ENCODE measurements around the gene RALGPS1.

The RALGPS1 gene

DNA sequence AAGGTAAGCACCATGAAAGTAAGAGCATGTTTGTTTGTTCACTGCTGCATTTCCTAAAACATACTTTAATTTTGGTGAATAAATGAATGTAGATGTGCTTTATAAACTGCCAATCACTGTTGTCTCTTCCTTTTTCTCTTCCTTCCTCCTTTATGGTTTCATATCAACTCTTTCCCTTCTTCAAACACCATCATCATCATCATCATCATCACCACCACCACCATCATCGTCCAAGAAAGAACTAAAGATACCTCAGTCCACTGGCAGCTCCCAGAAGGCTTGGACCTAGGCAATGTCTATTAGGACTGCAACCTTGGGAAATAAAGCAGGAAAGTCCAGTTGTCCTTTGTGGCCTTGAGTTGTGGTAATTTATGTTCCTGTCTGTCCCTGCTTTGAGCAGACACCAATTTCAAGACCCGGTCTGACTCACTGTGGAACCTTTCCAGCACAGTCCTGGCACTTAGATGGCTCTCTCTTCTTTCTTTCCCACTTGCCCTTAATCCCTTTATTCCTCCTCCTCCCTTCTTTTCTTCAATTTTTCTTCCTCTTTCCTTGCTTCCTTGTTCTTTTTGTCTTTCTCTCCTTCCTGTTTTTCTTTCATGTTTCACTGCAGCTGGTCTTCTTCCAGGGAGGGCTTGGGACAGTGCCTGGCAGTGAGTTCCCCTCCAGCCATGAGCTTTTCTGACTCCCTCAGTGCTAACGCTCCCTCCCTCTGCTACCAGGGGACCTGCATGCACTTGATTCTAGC lies 108.5 kb downstream of the RALGPS1 start:
- no peak for DNase-seq

DNA sequence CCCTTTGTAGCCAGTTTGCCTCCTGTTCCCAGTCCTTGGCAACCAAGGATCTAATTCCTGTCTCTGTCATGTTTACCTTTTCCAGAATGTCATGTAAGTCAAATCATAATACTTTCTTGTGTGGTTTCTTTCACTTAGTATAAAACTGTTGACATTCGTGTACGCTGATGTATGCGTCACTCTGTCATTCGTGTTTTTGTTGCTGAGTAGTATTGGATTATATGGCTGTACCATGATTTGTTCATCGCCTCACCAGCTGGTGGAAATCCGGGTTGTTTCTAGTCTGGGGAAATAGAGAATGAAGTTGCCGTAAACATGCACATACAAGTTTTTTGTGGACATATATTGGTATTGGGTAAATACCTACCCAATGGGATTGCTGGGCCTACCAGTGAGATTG lies 110.5 kb downstream of the RALGPS1 start:
- DNase-seq: no peak

DNA sequence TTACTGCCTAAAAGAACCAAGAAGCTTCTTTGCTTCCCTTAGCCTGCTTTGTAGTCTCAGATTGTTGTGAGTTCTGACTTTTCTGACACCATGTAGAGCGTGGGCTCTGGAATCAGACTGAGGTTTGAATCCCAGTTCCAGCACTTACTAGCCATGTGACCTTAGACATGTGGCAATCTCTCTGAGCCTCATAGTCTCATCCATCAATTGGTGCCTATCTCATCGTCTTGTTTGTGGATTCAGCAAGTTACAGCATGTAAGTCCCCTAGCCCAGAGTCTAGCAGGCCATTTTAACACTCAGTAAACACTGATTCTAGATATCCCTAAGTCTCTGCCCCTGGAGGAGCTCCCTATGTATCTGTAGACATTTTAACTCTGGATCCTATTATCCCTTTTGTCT lies 113.1 kb downstream of the RALGPS1 start:
- DNase-seq: no peak

DNA sequence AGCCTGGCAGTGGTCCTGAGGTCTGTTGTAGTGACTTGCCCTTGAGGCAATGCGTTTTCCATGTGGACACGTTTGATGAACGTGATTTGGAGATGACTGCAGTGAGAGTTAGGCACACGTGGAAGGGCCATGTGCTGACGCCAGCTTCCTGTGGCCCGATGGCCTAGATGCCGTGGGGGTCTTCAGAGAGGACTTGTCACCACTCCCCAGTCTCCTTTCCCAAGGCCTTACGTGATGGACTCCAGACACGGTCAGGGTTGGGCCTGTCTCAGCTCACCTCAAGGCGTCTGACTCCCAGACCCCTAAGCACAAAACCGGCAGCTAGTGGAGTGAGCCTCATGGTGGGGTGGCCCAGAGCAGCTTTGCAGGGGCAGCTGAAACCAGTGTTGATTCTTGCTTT lies 115.0 kb downstream of the RALGPS1 start:
- DNase-seq: no peak

DNA sequence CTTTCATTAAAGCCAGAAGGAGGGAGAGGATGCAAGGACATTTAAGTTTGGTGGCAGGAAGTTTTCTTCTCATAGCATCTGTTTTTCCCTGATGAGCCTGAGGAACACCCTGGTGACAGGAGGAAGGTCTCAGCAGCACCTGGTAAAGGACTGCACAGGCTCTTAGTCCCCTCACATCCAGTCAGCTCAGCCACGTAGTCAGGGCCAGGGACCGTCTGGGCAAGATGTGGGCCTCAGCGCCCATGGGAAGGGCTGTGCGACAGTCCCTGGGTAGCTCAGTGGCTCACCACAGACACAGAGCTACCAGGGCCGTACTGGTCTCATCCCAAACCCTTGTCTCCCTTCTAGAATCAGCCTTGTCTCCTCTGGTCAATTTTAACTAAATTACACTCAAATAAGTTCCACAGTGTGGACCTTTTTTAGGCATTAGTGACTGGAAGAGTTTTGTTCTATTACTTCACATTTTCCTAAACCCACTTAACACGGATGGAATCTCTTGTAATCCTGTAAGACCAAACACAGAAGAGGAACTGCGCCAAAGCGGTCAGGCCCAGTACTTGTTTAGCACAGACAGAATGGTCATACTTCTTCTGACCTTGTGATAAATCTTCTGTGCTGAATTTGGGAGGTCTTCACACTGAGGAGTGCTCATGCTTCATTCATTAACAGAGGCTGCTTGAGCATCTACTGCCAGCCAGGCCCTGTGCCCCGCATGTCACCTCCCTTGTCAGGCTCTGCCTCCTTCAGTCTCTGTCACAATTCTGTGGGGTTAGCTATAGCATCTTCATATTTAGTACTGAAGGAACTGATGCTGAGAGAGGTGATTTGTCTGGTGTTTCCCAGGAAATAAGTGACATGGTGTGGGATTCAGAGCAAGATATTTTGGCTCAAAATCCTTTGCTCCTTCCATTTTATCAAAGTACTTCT lies 116.5 kb downstream of the RALGPS1 start:
- DNase-seq: no peak

DNA sequence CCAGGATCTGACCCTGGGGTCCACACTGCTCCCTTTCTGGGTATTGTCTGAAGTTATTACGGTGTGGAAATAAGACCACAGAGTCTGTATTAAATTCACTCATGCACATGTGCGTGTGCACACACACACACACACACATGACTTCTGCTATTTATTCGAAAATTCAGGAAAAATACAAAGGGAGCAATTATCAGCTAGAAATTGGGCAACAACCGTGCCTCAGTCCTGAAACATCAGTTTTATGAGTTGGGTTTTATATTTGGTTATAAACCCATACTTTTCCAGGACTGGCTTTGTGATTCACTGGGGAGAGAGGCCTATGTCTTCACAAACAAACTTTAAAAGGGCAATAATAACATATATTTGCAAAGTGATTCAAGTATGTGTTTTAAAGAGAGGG lies 117.7 kb downstream of the RALGPS1 start:
- DNase-seq: no peak

DNA sequence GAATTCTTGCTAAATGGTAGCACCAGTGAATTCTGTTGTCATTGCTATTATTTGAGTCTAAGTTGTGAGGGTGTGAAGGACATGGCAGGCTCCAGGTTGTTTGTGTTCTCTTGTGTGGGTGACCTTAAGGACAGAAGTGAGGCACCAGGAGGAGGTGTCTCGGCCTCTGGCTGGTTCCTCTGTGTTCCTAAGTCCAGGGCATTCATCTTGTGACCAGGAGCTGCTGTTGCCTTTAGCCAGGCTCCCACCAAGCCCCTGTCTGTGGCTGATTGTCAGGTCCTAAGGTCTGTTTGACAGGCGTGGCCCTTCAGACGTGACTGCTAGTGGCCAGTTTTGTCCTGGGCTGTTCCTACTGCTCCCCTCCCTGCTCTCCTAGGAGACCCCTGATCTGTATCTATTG lies 118.5 kb downstream of the RALGPS1 start:
- no peak for DNase-seq

DNA sequence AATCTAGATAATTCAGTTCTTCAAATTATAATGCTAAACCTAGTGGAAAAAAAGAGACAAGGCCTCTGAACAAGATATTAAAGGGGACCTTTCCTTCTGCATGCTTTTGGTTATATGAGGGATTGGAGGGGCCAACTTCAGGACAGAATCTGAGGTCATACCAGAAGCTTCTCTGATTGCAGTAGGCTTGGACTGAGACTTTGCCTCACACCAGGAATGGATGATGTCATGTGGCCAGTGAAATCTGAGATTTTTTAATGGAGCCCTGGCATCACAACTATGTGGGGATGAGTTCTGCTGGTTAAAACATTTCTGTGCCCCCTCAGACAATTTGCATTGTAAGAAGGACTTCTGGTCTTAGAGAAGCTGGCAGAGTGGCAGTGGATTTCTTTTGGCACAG lies 119.2 kb downstream of the RALGPS1 start:
- DNase-seq: peak; percentile 36

DNA sequence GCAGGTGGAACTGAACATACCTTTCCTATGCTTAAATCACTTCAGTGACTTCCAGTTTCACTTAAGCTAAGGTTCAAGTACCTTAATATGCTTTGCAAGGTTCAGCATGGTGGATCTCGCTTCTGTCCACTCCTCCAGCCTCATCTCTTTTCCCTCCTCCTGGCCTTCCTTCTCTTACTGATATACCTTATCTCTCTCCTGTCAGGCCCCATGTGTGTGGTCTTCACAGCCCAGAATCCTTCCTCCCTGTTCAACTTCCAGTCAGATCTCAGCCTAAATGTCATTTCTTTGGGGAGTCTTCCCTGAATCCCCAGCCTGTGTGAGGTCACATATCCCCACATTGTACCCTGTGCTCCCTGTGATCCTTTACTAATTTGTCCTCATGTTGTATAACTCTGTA lies 120.1 kb downstream of the RALGPS1 start:
- DNase-seq: no peak

DNA sequence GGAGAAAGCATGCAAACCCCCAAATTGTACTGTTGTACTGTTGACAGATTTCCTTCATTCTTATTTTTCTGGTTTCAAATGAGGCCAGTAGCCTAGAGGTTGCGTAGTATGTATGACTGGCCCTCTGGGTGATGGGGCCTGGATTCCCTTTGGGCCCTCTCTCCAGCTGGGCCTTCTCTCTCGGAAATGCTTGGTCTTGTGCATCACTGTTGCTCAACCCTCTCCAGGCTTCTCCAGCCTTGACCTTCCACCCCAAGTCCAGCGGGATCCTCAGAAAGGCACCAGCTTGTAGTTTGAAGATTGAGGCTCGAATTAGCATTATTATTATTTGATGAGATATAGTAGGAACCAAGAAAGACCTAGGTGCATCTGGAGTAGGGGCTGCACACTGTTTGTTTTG lies 120.8 kb downstream of the RALGPS1 start:
- DNase-seq: no peak

DNA sequence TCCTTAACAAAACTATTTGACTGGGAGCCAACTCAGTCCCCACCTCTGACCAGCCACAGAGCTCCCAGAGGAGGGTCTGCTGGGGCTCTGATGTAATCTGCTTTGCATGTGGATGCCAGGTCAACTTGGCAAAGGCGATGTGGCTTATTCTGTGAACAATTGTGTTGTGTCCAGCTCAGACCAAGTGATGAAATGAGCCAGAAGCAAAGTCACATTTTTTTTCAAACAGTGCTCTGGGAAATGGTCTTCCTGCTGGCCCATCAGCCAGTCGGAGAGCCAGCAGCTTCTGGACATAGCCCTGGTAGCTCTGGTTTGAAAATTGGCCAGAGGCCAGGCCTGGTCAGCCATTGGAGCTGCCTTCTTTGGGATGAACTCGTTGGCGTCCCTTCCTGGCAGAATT lies 121.4 kb downstream of the RALGPS1 start:
- DNase-seq: no peak

DNA sequence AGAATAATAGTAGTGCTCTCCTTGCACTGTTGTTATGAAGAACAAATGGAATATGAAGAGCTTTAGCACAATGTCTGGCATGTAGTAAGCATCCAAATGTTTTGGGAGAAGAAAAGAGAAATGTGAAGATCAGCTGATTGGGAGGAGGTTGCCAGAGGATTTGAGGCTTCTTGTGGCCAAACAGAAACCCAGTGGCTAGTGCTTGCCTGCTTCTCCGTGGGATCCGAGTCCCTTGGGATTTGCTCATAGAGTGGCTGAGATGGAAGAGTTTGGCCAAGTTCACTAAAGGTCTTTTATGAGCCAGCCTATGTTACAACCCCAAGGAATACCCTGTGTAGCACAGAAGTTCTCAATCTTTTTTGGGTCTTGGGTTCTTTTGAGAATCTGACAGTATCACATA lies 121.9 kb downstream of the RALGPS1 start:
- no peak for DNase-seq

DNA sequence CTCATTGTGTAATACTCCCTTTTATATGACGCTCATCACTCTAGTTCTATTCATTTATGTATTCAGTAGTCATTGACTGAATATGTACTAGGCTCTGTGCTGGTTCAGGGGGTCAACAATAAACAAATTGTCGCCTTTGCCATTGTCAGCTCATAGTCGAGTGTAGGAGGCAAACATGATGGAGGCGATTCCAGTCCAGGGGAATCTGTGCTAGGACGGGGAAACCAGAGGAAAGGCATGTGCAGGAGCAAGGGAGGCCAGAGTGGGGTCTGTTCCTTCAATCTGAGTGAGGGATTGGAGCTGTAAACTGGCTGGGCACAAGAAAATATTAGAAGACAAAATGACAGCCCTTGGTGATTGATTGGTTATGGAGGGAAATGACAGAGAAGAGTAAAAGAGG lies 123.9 kb downstream of the RALGPS1 start:
- no peak for DNase-seq

DNA sequence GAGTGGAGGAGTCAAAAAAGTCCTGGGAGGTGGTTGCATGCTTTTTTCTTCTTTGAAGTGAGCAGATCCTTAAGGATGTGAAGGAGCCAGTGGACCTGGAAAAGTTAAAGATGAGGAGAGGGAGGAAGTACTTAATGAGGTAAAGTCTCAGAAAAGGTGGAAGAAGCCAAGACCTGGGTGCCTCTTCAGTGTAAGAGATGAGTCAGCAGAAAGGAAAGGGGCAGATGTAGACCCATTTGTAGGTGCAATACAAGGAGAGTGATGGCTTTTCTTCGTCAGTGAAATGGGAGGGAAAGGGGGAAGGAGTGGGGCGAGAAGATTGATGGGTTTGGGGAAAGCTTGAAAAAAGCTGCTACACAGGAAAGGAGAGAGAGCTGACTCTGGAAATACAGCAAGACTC lies 124.9 kb downstream of the RALGPS1 start:
- DNase-seq: no peak

DNA sequence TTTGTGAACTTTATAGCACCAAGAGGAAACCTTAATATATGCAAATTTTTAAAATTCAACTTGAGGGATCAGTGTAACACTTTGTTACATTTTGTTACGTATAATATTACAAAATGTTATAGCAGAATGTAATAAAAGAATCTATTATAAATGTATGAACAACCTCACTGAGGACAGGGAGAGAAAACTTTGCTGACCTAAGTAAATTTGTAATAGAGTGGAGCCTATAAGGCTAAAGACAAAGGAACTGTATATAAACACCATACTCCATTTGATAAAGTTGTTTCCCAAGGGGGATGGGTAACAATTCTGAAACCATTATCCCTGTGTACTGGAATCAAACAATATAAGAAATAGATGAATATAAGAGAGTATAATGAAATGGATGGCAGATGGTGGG lies 130.6 kb downstream of the RALGPS1 start:
- no peak for DNase-seq

DNA sequence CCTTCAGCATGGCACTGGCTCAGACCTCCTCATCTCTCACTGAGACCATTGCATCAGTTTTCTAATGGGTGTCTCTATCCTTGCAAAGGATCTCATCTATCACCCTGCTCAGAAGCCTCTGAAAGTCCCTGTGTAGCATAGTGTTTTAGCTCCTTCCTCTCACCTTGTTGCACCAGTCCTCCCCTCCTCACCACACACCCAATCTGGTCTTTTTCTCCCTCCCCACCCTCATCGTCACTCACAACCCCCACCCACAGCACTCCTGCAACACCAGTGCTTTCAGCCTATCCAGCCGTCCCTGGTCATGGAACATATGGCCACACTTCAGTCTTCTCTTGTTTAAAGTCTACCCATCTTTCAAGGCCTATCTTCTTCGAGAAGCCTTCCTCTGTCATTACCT lies 133.4 kb downstream of the RALGPS1 start:
- no peak for DNase-seq

DNA sequence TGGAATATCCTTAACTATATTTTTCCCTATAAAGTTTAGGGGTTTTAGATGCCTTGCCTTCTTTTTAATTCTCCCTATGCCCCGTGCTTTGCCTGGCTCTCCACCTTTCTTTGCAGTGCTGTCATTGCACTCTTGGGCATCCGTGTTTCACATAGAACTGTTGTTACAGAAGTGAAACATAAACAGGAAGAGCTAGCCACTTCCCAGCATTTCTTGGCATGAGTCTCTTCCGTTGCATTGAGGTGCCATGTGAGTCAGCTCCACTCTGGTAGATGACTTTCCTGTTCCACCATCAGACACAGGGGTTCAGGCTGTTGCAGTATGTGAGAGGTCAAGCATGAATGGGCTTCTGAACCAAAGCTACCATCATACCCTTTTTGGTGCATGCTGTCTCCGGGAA lies 134.5 kb downstream of the RALGPS1 start:
- peak; percentile 91 for DNase-seq

DNA sequence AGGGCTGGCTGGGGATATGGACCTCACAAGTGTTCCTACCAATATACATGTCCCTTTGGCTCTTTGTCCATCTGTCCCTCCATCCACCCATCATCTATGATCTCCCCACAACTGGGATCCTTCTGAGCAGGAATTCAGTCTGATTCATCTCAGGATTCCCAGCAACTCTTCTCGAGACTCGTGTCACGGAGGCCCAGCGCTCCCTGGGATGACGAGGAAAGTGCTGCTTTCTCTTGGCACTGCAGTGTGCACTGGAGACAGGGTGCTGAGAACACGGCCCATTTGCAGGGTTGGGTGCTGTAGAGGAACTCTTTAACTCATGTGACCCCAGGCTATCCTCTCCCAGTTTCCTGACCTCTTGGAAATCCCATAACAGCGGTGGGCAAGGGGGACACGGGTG lies 135.0 kb downstream of the RALGPS1 start:
- peak; percentile 18 for DNase-seq

DNA sequence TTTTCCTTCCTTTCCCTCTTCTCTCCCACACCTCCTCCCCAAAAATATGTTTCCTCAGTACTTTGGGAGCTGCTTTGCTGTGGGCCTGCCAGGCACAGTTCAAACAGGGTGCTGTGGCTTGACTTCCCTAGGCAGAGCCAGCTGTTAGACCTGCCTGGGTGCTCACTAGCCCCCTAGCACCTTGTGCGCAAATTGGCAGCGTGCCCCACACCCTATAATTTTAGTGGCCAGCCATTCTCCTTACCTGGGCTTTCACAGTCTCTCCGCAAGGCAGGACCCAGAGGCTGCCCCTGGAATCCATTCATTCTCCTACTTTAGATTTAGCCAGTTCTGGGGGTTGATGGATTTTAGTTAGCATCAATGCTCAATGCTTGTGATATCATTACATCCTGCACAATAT lies 135.6 kb downstream of the RALGPS1 start:
- DNase-seq: no peak

DNA sequence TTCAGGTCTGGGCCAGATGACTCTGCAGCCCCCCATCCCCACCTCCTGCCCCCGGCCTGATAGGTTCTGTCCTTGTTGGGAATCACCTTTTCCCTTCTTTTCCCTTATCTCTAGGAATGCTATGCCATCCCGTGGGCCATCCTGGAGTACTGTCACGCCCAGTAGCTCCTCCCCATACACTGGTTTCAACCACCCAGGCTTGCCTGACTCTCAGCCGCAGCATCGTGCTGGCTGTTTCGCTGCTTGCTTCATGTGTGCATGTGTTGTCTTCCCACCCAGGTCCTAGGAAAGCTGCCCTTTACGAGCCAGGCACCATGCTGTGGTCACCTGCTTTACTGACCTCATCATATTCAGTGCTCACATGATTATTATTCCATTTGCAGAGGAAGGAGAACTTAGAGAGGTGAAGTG lies 136.0 kb downstream of the RALGPS1 start:
- no peak for DNase-seq

DNA sequence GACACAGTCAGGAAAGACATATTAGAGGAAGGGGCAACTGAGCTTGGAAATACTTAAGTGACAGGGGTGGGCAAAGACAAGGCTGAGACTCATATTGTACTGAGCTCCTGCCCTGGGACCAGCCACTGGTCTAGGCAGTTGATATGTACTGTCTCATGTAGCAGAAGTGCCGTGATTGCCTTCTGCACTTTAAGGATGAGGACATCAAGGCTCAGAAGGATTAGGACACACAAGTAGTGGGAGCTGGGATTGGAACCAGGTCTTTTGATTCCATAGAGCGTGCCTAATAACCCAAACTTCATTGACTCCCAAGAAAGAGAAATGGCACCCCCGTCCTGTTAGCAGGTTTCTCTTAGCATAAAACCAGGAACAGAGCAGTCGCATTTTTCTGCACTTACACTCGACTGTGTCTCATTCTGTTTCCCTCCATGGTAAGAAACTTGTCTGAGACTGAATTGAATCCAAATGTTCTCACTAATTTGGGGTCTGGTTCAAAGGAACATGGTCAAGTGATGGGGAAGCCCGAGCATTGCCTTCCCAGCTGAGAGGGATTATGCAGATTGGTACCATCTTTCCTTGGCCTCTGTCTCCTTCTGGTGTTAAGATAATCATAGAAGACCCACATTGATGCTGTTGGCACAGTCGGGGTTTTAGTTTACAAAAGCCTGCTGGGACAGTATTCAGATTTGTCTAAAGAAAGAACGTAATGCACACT lies 137.5 kb downstream of the RALGPS1 start:
- DNase-seq: no peak

DNA sequence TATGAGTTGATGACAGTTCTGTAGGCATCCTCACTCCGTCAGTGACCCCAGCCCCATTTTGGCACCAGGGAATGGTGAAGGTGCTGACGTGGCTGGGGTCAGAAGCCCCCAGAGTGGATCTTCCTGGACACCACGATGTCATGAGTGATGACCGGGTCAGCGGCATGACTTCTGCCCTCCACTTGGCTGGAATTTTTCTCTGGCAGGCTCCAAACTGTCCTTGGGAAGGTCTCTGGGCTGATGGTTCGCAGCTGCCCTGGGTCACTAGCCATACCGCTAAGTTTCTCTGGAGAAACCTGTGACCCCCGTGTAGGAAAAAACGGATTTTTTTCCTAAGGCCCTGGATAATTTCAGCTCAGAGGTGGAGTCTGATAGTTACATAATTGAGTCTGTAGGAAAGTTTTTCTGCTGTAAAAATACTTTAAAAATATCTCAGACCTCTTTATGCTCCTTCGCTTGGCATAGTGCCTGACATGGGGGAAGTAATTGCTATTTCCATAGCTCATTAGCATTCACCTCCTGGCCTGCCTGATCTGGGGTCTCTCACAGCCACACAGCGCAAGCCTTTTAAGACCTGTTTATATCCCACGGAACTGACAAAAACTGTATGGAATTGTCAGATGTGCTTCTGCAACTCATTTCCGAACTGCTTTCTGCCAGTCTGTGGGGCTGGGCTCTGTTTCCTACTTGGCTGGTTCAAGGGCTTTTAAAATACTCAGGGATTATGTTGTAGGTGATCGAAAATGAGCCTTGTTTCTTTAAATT lies 138.7 kb downstream of the RALGPS1 start:
- DNase-seq: no peak

DNA sequence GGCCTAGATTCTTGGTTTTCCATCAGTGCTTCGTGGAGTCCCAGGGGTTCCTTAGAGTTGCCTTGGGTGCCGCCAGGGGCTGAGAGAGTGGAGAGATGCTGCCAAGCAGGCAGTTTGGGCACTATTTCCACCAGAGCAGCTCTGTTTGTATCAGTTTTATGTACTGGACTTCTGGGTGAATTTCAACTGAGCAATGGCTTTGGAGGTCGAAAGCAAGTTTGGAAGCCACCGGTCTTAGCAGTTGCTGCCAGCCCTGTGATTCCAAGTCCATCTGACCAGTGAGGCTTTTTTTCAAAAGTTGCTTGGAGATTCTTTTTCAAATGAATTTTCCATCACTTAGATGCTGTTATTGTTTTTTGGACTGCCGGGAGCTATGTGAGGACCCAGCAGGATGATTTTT lies 139.4 kb downstream of the RALGPS1 start:
- DNase-seq: no peak

Measured in EL (cell line).